GM18498 (cell line): ENCODE results near the gene OSBPL3.
A peak's percentile ranks its signal among the peaks of the same experiment; 100 is the strongest.

Experiments used
- ATAC-seq: cut with Tn5 transposase; IDR thresholded peaks from one replicate; pipeline ENCODE4 v1.9.1; 2021; ENCODE audit warnings: mild to moderate bottlenecking, moderate library complexity; ENCODE audit not compliant: unreplicated experiment

Gene OSBPL3

DNA sequence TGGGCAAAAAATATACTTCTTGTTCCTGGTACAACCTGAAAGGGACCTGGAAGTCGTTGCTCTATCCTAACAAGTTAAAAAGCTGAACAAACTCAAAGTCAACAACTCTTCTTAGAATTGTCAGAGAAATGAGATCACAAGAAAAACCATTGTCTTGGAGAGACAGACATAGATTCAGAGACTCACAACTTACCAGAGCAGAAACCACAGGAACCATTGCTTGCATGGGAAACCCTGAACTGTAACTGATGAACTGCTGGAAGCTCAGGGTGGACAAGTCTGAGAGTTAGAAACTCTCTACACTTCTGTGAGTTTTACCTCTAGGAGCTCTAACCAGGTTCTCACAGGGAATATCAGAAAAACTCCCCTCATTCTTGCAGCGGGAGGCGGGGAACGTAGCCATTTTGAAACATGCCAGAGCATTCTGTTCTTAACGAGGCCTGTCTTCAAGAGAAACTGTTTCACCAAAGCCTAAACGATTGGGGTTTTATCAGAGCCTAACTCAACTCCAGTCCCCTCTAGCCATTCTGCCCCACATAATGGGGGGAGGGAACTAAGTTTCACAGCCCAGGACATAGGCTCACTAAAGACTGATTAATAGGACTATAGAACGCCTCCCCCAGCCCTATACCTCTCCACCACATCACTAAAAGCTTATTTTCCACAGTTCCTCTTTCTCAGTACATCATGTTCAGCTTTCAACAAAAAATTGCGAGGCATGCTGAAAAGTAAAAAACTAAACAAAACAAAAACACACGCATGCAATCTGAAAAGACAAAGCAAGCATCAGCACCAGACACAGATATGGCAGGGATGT lies 210.8 kb downstream of the OSBPL3 start:
- ATAC-seq: no peak

DNA sequence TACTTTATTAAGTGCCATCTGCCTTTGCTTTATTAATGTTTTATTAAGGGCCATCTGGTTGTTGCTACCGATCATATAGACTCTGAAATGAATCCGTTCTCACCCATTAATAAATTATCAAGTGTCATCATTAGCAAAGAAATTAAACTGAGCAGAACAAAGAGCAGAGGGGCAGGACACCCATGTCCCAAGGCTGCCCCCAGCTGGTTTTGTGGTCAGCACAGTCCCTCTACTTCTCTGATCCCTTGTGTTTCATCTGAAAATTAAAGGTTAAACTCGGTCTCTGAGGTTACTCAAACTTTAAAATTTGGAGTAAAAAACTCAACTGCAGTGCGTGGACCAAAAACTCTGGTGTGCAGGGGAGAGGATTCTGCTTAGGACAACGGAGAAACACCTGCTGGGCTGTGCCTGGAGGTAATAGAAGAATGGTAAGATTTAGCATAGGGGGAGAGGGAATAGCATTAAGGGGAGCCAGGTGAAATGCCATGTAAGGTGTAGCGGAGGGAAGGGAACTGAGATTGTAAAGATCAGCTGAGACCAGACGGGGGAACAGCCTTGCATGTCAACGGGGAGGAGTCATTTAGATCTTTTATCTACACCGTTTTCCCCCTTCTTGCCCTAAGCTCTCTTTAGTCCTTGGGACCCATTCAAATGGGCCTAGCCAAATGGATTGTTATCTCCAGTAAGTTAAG lies 212.0 kb downstream of the OSBPL3 start:
- ATAC-seq: no peak

GRCh38 chr7:24764972-24765744 lies 214.8 kb downstream of the OSBPL3 start:
- ATAC-seq: no peak

- no peak for ATAC-seq
Measured at GRCh38 chr7:24764011-24764410, 216.0 kb downstream of the OSBPL3 start.

DNA sequence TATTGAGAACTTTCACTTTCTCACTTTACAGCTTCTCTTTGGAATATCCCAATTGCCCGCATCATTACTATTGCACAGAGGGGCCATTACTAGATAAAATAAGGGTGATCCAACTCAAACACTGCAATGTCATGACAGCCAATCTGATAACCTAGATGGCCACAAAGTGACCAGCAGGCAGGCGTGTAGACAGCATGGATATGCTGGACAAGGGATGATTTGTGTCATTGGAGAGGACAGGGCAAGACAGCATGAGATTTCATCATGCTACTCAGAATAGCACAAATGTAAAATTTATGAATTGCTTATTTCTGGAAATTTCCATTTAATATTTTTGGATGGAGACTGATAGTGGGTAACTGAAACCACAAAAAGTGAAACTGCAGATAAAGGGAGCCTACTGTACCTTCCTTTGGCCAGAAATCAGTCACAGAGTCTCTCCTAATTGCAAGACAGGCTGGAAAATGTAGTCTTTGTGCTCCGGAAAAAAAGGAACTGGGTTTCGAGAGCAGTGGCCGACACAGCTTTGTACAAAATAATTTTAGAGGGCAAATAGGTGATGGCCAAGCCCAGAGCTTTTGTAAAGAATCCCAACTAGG lies 216.6 kb downstream of the OSBPL3 start:
- ATAC-seq: no peak

- no peak for ATAC-seq
Measured at GRCh38 chr7:24762771-24763170, 217.2 kb downstream of the OSBPL3 start.

GRCh38 chr7:24760968-24761367 lies 219.0 kb downstream of the OSBPL3 start:
- no peak for ATAC-seq

GRCh38 chr7:24757353-24758275 lies 222.4 kb downstream of the OSBPL3 start, which contains the start of gene GSDME:
TSS of gene GSDME (minus strand) at chr7:24757464. CDS start at chr7:24749774, 7,690 bp downstream.
- peak; percentile 66 for ATAC-seq

GRCh38 chr7:24756545-24757352 lies 223.2 kb downstream of the OSBPL3 start:
- ATAC-seq: peak; percentile 25

DNA sequence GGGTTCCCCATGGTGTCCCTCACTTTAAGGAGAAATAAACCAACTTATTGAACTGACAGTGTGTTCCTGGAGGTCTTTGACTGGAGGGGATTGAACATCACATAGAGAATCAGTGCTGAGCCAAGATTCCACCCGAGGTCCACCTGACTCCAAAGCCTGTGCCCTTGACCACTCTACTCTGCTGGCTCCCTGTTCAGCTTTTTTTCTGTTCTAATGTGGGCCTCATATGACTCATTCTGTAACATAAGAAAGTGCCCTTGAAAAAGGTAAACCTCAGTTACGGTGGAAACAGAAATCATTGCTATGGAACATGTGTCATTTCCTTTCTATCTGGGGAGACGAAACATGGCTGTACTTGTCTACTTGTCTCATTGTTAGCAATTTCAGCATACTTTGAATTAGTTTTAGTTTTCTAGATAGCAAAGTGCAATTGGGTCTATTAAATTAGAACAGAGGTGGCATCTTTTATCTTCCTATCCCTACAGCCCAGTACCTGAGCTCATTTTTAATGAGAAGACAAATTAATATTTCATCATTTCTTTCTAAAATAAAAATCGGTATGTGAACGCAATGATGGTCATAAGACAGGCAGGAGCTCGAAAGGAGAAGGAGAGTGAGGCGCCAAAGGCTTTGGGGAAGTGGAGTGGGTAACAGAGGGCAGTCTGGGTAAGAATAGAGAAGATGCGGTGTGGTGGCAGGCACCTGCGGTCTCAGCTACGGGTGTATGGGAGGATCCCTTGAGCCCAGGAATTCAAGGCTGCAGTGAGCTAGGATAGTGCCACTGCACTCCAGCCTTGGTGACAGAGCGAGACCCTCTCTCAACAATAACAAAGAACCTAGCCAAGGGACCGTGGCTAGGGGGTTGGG lies 224.2 kb downstream of the OSBPL3 start:
- peak; percentile 61 for ATAC-seq

GRCh38 chr7:24754906-24755506 lies 225.0 kb downstream of the OSBPL3 start:
- peak; percentile 1 for ATAC-seq

GRCh38 chr7:24752073-24752800 lies 227.7 kb downstream of the OSBPL3 start:
- ATAC-seq: no peak

DNA sequence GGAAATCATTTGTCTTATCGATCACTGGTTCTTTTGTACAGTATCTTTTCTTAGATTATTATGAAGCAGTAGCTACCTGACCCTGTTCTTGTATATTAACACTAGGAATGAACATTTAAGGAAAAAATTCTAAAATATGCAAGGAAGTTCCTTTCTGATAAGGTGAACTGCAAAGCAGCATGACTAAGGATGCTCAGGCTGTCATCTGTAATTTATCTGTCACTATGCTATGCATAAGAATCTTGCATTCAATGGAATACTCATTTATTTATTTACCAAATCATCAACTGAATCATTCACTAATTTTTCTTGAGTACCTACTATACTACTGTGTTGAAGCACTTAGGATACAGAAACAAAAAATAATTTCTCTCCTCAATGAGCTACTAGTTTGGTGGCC lies 228.5 kb downstream of the OSBPL3 start:
- no peak for ATAC-seq

DNA sequence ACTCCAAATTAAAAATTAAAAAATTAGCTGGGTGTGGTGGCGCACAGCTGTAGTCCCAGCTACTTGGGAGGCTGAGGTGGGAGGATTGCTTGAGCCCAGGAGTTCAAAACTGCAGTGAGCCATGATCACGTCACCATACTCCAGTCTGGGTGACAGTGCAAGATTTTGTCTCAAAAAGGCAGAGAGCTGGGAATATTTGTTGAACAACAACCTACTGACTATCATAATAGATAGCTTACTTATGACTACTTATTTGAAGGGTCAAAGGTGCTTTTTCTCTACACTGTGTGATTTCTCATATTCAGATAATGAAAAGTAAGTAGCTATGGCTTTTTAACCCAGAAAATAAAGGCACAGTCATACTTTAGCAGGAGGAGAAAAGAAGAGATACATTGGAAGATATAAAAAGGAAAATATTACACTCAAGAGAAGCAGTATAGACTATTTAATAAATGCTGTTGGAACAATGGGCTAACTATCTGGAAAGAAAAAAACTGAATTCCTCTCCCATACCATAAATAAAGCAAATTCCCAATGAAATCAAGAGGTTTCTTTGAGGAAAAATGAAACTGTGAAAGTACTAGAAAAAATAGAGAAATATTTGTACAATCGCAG lies 229.4 kb downstream of the OSBPL3 start:
- no peak for ATAC-seq

DNA sequence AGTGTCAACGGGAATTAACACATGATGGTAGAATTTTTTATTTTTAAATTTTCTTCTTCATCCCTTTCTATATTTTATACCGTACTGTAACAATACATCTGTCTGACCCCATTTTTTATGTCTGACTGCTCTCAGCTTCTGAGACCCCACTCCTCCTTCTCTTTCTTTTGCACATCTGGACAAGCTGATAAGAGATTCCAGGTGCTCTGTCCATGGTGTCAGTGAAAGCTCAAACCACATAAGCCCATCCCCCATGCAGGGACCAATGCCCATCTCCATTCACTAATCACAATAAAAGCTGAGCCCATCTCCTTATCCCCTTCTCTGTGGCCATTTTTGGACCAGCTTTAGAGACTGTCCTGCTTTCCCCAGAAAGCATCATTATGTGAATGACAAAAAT lies 231.5 kb downstream of the OSBPL3 start:
- no peak for ATAC-seq
